HG03571 (cell line): Measurements from ENCODE around the gene LSR.
"Not testable (repeated sequence)": the region's sequence is repeated elsewhere in the genome, so short reads cannot be mapped to it uniquely, and the experiment has no call there.

Experiments used
- ATAC-seq: cut with Tn5 transposase; IDR thresholded peaks from one replicate; pipeline ENCODE4 v1.9.1; 2021; ENCODE audit not compliant: unreplicated experiment

LSR gene

DNA sequence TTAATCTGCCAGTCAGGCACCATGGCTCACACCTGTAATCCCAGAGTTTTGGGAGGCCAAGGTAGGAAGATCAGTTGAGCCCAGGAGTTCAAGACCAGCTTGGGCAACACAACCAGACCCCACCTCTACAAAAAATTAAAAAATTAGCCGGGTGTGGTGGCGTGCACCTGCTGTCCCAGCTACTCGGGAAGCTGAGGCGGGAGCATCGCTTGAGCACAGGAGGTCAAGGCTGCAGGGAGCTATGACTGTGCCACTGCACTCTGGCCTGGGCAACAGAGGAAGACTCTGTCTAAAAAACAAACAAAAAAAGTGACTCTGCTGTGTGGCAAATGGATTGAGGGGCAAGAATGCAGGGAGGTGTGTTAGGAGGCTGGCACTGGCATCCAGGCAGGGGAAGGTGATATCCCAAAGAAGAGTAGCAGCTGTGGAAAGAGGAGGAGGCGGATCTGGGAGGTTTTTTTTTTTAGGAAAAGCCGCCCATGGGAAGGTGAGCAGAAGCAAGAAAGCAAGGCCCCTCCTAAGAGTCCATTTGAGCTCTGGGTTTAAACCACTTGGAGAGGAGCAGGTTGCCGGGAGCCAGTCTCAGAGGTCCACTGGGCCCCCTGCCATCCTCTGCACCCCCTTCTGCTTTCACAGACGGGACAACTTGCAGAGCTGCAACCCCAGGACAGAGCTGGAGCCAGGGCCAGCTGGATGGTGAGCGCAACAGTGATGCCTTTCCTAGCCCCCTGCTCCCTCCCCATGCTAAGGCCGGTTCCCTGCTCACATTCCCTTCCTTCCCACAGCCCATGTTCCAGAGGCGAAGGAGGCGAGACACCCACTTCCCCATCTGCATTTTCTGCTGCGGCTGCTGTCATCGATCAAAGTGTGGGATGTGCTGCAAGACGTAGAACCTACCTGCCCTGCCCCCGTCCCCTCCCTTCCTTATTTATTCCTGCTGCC, 35.6 kb downstream of the LSR start:
- ATAC-seq, result no peak

DNA sequence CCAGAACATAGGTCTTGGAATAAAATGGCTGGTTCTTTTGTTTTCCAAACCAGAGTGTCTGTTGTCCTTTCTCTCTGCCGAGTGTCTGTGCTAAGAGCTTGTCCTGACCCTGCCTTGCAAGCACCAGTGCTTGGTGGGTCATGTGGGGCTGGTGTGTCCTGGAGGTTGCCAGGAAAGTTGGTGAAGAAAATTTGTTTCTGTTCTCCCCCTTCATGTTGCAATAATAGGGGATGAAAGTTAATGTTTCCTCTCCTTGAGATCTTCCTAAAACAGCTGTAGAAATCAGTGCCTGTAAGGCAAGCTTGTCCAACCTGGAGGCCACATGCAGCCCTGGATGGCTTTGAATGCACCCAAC, 36.3 kb downstream of the LSR start:
- ATAC-seq, result no peak

DNA sequence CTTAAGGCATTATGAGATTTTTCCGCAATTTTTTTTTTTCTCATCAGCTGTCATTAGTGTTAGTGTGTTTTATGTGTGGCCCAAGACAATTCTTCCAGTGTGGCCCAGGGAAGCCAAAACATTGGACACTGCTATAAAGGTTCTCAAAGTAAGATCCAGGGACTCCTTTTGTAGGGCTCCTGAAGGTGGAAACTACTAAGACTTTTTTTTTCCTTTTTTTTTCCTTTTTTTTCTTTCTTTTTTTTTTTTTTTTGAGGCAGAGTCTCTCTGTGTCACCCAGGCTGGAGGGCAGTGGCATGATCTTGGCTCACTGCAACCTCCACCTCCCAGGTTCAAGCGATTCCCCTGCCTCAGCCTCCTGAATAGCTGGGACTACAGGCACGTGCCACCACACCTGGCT, 36.7 kb downstream of the LSR start:
- ATAC-seq, result not testable (repeated sequence)

DNA sequence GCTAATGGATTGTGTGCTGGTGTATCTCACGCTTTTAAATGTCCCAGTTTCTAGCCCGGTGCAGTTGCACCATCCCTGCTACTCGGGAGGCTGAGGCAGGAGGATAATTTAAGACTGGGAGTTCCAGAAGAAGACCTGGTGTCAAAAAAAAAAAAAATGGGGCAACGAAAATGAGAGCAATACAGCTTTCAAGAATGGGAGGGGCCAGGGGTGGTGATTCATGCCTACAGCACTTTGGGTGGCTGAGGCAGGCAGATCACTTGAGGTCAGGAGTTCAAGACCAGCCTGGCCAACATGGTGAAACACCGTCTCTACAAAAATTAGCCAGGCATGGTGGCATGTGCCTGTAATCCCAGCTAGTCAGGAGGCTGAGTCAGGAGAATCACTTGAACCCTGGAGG, 37.3 kb downstream of the LSR start:
- not testable (repeated sequence) for ATAC-seq

DNA sequence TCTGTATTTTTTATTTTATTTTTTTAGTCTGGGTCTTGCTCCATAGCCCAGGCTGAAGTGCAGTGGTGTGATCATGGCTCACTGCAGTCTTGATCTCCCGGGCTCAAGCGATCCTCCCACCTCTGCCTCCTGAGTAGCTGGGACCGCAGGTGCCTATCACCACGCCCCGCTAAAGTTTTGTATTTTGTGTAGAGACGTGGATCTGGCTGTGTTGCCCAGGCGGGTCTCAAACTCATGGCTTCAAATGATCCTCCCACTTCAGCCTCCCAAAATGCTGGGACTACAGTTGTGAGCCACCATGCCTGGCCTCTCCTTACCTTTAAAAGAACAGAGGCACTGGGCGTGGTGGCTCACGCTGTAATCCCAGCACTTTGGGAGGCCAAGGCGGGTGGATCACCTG, 38.9 kb downstream of the LSR start:
- no peak for ATAC-seq

DNA sequence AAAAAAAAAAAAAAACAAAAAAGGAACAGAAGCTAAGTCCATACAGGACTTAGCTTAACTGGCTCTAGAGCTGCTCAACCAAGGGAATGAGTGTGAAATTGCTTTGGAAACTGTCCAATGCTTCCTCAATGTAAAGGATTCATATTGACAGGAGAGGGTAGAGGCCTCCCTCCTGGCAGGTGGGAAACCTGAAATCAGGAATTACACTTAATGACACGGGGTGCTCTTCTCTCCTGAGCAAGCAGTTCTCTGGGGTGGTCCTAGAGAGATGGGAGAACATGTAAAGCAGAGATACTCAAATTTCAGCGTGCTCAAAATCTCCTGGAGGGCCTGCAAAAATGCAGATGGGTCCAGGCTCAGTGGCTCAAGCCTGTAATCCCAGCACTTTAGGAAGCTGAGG, 39.5 kb downstream of the LSR start:
- ATAC-seq, result no peak

DNA sequence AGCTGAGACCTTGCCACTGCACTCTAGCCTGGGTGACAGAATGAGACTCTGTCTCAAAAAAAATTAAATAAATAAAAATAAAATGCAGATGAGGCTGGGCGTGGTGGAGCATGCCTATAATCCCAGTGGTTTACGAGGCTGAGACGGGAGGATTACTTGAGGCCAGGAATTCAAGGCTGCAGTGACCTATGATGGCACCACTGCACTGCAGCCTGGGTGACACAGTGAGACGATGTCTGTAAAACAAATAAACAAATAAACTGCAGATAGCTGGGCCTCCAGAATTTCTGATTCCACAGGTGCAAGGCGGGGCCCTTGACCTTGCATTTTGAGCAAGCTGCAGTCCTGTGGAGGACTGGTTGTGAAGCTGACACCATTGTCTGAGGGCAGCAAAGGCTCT, 40.1 kb downstream of the LSR start:
- ATAC-seq, result no peak

DNA sequence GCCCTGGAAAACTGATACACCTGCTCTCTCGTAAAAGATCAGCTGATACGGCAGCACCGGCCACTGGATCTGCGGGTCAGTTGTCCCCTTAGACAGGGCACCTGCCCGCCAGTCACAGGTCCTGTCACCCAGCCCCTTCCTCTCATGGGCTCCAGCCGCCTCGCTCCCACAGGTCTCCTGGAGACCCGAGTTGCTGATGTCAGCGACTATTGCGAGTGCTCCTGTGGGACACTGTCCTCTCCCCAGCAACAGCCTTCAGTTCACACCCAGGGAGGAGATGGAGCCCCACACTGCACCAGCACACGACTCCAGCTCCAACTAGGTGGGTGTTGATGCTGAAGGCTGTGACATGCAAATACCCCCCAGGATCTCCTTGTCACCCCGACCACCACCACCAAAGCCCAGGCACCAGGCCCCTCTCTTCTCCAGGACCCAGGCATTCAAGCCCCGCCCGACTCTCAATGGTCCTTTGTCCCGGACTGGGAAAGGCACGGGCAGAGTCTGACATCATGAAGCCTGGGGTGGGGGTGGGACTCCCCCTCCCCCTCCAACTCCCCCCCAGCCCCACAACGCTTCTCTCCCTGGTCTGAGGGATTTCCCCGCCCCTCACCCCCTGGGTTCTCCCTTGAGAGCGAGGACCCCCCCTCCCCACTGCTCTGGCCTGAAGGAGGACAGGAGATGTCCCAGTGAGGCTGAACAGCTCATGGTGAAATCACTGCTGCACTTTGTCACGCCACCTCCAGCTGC, 41.8 kb downstream of the LSR start:
- no peak for ATAC-seq

DNA sequence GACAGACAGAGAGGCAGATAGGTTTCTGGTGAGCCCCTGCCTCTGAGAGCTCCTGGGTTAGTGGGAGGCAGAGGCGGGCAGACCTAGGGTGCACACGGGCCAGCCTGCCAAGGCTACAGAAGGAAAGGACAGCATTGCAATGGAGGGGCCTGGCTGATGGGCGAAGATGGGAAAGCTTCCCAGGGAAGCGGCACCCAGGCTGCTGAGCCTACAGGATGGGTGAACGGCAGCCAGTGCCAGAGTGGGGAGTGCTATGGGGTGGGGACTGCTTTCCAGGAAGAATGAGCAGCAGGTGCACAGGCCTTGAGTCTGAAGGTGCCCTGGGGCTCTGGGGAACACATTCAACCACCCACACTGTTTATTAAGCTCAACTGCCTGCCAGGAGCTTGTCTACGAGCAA, 42.5 kb downstream of the LSR start:
- ATAC-seq, result no peak

DNA sequence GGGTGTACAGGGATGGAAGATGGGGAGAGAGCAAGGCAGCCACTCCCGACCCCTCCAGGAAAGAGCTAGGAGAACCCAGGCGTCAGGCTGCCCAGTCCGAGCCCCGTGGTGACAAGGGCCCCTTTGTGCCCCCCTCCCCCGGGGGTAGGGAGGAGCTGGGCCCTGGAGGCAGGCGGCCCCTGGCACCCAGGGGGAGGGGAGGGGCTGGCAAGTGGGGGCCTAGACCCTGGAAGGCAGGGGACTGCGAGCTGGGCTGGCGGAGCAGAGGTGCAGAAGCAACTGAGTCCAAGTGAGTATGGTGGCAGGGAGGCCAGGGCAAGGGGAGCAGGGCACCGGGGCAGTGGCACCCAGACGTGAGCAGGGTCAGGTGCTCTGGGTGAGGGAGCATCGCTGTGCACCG, 43.1 kb downstream of the LSR start, which contains the start of gene MAG:
TSS of gene MAG (plus strand) at position 246 of the 400 bp plus-strand sequence. CDS start 3,248 bp downstream, outside the sequence.
- no peak for ATAC-seq

DNA sequence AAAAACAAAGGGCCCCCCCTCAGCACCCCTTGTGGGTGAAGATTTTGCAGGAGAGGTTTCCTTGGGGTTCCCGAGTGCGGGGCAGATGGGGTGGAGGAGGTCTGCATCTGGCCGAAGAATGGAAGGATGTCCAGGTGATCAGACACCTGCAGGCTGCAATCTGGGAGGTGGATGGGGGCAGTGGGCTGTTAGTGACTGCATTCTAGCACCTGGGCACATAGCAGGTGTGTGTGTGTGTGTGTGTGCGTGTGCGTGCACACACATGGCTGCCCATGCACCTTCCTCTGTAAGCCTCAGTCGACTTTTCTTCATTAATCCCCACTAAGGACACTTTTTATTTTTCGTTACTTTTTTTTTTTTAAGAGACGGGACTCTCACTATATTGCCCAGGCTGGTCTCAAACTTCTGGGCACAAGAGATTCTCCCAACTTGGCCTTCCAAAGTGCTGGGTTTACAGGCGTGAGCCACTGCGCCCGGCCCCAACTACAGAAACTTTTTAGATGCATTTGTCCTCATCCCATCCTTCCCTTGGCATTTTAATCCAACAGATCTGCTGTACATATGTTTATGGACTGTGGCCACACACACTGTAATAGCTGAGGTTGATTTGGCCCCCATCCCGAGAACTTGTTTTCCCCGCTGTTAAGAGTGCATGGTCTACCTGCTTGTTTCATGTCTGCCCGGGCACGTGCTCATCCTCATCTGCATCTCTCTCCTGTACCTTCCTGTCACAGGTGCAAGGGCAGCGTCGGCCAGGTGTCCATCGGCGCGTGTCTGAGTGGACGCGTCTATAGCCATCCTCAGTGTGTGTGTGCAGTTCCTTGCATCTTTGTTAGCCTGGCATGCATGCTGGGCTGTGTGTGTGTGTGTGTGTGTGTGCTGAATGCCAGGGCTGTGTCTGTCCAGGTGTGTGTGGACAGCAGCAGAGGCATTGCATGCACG, 43.9 kb downstream of the LSR start:
- no peak for ATAC-seq

DNA sequence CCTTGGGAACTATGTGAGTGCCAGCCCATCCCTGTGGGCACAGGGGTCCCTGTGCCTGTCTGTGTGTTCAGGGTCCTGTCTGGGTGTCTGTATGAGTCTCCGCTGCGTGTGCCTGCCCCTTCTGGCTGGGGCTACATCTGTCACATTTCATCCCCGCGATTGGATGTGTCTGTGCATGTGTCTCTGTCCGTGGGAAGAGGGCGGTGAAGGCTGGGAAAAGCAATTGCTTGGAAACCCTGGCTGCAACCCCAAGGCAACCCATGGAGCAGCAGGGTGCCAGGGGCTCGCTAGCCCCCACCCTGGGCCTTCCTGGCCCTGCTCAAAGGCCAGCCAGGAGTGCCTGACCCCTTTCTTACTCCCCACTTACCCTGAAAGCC, 44.5 kb downstream of the LSR start:
- ATAC-seq, result no peak

DNA sequence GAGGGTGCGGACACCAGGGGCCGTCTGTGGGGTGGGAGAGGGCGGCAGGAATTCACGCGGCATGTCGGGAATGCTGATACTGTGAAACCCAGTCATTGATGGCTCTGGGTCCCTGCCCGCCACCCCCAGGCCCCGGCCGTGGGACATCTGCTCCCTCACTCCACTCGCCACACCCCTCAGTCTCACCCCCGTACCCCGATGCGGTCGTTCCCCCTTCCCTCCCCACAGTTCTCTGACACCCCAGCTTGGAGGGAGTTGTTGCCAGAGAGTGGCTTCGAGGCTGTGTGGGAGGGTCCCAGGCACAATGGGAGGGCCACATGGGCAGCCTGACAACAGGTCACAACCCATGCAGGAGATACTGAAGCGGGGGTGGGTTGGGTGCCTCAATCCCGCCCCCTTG, 45.0 kb downstream of the LSR start:
- ATAC-seq, result no peak

DNA sequence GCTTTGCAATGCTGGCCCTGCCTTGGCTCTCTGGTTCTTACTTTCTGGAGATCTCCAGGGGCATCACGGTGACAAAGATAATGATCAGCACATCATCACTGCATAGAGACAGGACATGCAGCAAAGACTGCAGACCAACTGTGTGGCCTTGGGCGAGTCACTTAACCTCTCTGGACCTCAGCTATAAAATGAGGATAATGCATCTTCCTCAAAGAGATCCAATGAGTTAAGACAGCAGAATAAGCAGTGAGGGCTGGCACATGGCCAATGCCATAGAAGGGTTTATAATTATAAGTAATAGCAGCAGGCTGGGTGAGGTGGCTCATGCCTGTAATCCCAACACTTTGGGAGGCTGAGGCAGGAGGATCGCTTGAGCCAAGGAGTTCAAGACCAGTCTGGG, 45.5 kb downstream of the LSR start:
- ATAC-seq, result no peak

DNA sequence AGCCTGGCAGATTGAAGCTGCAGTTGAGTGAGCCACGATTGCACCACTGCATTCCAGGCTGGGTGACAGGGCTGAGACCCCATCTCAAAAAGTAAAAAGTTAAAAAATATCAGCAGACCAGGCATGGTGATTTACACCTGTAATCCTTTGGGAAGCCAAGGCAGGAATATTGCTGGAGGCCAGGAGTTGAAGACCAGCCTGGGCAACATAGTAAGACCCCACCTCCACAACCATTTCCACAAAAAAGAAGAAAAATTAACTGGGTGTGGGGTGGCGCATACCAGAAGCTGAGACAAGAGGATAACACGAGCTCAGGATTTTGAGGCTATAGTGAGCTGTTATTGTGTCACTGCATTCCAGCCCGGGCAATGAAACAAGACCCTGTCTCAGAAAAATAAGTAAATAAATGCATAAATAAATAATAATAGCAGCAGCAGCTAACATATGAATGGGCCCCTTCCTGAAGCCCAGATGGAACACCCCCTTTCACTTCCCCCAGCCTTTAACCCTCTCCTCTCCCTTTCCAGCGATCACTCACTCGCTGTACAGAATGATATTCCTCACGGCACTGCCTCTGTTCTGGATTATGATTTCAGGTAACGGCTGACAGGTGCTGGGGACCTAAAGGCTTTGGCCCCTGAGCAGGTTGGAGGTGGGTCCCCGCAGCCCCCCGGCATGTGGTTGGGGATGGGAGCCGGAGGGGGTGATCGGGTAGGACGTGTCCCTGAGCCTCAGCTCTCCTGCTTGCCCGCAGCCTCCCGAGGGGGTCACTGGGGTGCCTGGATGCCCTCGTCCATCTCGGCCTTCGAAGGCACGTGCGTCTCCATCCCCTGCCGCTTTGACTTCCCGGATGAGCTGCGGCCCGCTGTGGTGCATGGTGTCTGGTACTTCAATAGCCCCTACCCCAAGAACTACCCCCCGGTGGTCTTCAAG, 46.3 kb downstream of the LSR start:
- ATAC-seq, result no peak

DNA sequence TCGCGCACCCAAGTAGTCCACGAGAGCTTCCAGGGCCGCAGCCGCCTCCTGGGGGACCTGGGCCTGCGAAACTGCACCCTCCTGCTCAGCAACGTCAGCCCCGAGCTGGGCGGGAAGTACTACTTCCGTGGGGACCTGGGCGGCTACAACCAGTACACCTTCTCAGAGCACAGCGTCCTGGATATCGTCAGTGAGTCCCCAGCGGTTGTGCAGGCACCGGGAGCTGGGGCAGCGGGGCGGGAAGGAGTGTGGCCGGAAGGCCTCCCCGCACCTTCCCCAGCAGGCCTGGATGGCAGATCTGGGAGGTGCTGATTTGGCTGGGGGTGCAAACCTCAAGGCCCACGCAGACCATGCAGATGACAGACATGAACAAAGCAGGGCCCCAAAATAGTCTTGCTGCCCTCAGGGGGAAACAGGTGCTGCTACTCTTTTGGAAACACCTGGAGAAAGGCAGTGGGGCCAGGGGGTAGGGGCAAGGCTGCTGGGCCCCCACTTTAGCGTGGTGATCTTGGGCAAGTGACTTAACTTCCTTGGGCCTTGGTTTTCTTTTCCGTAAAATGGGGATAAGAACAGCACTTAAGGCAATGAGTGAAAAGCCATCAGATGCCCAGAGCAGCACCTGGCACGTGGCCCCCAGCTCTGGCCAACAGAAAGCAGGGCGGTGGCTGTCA, 47.1 kb downstream of the LSR start:
- ATAC-seq, result no peak

DNA sequence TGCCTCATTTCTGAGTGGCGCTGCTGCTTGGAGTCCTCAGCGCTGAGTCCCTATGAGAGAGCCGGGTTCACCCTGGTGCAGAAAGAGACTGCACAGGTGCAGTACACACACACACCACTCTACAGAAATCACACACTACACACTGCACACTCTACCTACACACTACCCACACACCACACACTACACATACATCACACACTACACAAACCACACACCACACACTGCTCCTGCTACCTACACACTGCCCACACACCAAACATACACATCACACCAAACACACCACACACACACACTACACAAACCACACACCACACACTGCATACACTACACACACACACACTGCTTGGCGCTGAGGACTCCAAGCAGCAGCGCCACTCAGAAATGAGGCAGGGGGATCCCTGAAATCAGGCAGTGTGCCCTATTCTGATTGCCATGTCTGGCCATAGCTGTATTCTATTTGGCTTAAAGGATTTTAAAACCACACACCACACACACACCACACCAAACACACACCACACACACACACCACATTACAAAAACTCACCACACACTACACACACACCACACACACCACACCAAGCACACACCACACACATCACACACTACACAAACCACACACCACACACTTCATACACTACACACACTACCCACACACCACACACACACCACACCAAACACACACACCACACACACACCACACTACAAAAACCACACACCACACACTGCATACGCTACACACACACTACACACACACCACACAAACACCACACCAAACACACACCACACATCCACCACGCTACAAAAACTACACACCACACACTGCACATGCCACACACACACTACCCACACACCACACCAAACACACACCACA, 48.1 kb downstream of the LSR start:
- ATAC-seq, result no peak

DNA sequence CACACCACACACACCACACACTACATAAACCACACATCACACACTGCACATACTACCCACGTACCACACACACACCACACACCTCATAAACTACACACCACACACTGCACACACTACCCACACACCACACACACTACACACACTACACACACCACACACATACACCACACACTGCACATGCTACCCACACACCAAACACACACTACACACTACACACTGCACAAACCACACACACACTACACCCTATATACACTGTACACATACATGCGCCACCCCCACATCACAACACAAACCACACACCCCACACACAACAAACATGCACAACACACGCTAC, 48.7 kb downstream of the LSR start:
- no peak for ATAC-seq

DNA sequence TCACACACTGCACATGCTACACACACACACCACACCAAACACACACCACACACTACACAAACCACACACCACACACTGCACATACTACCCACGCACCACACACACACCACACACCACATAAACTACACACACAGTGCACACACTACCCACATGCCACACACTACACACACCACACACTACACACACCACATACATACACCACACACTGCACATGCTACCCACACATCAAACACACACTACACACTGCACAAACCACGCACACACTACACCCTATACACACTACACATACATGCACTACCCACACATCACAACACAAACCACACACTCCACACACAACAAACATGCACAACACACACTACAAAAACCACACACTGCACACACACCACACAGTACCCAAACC, 49.1 kb downstream of the LSR start:
- no peak for ATAC-seq
